ENCODE results near the gene BEX3.
A peak's percentile ranks its signal among the peaks of the same experiment; 100 is the strongest.
"Not testable (repeated sequence)": the region's sequence is repeated elsewhere in the genome, so short reads cannot be mapped to it uniquely, and the experiment has no call there.

The BEX3 gene

DNA sequence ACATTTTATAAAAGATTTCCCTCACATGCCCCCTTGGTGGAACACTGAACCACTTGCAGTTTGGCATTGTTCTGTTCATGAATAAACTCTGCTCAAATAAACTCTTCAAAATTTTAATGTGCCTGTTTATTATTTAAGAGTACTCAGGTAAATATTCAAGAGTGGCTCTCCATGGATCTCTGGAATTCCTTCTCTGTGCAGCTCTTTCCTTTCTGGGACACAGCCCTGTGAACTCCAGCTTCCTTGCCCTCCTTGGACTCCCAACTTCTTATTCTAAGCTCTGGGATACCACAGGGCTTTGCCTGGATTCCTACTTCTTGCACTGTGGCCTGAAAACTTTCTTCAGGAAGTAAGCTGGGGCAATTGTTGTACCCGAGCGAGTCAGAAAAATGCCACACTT lies 8.3 kb downstream of the BEX3 start:
- no peak for DNase-seq

DNA sequence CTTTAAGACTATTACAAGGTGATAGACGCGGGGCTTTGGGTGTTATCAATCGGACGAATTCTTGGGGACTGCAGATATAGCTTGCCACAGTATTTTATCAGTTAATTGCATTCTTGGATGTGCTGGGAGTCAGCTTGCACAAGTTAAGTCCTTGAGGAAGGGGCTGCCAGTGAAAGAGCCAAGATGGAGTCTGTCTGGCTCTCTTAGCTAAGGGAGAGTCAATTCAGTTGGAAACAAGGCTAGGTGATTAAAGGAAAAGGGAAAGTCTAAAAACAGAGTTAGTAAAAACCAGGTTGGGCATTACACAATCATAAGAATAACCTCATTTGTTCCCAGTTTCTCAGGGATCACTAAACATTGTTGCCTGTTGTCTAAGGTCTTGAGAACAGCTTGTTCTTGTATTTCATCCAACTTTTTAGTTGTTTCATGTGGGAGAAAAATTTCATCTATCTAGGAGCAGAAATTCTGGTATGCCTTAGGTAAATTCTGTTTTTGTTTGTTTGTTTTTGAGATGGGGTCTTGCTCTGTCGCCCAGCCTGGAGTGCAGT lies 9.0 kb downstream of the BEX3 start:
- not testable (repeated sequence) for DNase-seq

DNA sequence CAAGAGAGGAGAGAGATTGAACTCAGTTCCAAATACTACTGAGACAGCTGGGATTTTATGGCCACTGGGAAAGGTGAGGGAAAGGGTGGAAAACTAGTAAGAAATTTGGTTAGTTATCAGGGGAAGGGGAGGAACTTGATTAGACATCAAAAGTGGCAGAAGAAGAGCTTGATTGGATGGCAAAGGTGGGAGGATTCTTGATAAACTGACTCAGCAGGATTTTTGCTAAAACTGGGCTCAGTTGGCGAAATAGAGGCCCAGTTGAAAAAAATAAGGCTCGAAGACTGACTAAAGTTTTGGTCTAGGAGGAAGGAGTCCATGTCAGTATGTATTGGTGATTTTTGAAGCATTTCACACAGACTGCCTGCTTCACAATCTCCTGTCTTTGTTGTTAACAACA lies 10.0 kb downstream of the BEX3 start:
- no peak for DNase-seq

DNA sequence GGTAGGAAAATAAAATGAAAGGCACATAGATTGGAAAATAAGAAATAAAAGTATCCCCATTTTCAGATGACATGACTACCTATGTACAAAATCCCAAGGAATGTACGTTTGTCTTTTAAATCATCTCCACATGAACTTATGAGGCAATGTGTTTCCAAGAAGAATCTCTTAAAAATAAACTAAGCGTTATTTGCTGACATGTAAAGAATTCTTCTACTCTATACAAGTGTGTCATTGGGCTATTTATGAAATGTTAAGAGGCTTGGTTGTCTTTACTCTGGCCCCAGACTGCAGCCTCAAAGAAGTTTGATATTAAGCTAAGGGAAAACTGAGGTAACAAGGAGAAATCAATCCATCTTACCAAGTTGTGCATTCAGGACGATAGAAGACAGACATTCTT lies 17.1 kb downstream of the BEX3 start:
- no peak for DNase-seq

DNA sequence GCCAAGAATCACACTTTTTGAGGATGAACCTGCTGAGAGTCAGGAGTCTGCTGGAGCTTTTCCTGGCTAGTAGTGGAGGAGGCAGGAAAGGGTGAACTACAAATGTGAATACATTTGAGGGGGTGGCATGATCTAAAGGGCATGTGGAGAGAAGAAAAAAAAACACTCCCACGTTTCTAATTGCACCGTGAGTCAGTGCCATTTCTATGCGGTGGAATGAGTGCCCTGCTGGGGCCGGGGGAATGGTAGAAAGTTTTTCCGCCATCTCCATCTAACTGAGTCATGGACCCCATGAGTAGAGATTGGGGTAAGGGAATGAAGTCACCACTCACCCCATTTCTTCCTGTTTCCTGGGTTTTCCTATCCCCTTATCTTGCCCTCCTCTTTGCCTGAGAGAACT lies 19.8 kb downstream of the BEX3 start:
- DNase-seq, result no peak

DNA sequence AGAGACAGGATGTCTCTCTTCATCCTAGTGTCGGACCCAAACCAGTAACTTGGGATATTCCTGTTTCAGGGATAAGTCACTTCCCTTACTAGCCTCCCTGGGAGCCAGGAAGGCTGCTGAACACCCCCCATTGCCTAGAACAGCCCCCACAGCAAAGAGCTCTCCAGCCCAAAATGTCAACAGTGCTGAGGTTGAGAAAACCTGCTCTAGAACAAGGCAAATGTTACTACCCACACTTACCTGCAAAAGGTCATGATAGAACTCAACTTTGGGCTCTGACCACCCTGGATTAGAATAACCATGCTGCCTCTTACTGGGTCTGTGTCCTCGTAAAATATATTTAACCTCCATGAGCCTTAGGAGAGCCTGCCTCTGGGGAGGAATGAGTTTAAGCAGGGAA lies 20.3 kb downstream of the BEX3 start:
- no peak for DNase-seq

DNA sequence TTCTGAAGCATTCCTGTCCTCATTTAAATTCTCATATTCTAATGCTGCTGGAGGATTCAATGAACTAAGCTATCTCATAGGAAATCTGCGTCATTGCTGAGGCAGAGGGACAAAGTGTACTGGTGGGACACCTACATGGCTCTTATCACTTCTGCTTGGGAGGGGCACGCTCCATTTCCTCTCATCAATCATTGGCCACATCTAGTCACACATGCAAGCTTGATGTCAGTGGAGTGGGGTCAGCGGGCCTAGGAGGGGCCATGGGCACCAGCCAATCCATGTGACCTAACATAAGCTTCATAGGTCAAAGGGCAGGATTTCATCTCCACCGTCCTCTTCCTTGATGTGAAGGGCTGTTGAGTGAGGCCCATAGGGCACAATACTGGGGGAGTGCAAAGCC lies 21.4 kb downstream of the BEX3 start:
- no peak for DNase-seq

DNA sequence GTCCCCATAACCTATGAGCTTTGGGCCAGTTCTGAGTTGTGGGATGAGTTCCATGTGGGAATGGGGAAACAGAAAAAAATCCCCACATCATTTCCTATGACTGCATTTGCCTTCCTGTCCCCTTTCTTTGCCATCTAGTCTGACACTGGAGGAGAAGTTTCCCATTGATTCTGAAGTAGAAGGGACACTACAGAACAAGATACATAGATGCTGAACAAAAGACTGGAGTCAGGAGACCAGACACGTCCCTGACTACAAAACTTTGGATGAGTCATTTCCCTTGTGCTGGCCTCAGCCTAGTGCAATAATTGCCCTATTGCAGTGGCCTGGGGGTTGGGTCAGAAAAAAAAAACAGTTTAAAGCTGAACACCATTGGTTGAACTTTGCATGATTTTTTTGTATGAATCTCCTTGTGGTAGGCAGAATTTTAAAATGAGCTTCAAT lies 22.1 kb downstream of the BEX3 start:
- no peak for DNase-seq

DNA sequence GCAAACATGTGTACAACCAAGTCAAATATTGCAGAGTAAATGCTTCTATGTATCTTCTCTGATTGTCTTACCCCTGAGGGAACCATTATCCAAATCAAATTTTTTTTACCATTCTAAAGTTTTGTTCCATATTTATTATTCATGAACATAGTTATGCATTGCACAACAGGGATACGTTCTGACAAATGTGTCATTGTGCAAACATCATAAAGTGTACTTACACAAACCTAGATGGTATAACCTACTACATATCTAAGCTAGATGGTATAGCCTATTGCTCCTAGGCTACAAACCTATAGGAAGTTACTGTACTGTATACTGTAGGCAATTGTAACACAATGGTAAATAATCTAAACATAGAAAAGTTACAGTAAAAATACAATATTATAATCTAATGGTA lies 23.4 kb downstream of the BEX3 start:
- DNase-seq, result no peak

DNA sequence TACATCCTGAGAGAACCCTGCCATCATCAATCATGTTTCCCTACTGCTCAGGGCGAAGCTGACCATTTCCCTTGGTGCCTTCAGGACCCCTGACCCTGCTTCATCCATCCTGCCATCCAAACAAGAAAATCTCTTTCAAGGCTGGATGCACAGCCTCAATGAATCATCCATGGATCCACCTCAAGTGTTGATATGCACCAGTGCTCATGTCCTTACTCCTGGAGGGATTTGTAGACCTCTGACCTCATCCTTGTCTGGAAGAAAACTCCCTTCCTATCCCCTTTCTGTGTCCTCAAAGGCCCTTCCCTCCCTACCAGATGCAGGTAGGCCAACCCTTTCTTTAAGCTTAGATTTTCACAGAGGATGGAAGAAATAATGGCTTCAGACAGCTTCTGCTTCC lies 24.6 kb downstream of the BEX3 start:
- DNase-seq, result no peak

DNA sequence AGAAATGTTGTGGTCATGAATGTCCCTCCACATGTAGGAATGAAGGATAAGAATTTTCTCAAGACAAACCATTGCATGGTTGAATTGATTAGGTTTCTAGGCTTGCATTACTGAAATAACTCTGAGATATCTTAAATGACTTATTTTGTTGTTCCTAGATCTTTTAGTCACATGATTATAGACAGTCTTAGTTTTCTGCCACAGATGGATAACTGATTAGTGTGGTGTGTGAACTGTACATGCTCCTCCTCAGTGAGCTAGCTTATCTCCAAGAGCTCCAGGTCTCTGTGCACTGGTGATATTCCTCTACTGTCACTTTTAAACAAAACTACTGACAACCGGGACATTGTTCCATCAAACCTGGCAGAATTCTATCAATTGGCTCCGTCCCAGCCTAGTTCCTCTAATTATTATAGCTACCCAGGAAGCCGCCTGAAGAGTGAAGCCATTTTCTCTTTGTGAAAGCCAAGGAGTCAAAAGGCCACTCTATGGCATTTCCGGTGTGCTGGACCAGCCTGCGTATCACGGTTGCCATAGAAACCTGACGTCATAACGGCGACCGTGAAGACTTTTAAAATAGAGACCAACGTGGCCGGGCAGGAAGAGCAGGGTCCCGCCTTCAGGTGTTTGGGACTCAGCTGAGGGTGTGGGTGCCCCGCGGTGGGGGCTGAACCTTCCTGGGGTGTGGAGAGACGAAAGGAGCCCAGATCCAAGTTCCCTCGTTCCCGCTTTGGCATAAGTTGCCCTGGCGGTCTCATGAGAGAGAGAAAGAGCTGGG lies 28.1 kb downstream of the BEX3 start:
- DNase-seq, result peak; percentile 61

DNA sequence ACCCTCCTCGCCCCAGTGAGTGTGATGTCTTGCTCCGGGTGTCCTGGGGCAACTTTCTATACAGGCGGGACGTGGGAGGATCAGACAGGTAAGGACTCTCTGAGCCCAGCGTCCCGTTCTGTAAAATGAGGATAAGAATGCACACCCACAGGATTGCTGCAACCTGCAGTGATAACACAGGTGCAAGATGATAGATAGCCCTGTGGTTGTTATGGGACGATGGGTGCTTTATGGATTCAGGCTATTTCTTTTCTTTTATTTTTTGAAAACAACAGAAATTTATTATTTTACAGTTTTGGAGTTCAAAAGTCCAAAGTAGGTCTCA lies 28.6 kb downstream of the BEX3 start:
- no peak for DNase-seq

DNA sequence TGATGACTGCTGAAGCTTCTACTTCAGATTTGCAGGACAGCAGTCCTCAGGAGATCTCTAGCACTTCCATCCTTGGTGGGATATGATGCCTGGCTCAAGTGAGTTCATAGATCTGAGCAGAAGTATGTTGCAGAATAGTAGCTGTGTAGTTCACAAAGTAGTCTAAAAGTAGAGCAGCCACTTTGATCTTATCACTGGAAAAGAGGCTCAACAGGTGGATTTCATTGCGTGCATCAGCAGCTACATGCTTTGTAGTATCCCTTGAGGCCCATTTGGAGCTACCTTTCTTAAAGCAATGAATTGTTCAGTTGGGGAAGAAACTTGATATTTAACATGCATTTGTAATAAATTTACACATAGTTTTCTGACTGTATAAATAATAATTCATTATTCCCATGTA lies 29.9 kb downstream of the BEX3 start:
- DNase-seq, result no peak

DNA sequence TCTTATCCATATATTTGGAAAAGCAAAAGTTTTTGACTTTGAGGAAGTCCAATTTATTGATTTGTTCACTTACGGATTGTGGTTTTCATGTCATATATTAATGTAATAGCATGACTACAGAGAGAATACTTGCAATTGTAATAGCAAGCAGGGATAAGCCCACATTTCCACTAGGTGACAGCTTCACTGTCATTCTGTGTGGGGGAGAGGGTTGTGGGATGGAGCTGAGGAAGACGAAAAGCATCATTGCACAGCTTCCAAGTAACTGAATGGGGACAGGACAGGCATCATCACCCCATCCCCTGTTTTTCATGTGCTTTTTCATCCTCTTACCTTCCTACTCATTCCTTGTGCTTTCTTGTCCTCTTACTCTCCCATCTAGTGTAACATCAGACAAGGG lies 31.4 kb downstream of the BEX3 start:
- DNase-seq, result no peak

DNA sequence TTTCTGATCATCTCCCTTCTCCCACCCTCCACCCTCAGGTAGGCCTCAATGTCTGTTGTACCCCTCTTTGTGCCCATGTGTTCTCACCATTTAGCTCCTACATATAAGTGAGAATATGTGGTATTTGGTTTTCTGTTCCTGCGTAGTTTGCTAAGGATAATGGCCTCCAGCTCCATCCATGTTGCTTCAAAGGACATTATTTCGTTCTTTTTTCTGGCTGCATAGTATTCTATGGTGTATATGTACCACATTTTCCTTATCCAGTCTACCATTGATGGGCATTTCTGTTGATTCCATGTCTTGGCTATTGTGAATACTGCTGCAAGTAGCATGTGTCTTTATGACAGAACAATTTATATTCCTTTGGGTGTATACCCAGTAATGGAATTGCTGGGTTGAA lies 35.4 kb downstream of the BEX3 start:
- not testable (repeated sequence) for DNase-seq

DNA sequence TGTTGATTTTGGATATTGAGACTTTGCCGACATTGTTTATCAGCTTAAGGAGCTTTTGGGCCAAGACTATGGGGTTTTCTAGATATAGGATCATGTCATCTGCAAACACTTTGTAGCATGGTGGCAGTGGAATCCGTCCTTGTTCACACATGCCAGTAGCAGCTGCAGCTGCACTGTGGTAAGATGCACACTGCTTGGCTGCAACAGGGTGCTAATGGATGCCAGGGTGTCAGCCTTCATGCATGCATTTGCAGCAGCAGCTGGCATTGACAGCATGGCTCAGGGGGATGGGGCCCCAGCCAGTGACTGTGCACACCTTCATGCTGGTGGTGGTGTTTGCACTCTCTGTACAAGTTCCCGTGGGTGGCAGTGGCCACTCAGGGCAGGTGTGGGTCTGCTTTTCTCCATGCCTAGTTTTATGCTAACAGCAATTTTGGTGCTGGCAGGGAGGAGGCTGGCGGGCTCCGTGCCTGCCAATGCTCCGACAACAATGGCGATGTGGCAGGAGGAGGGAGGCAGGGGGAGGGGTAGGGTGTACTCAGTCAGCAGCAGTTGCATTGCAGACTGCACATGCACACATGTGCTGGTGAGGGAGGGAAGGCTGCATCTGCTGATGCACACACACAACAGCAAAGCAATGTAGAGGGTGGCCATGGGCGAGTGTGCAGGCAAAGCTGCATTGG lies 37.5 kb downstream of the BEX3 start:
- no peak for DNase-seq

DNA sequence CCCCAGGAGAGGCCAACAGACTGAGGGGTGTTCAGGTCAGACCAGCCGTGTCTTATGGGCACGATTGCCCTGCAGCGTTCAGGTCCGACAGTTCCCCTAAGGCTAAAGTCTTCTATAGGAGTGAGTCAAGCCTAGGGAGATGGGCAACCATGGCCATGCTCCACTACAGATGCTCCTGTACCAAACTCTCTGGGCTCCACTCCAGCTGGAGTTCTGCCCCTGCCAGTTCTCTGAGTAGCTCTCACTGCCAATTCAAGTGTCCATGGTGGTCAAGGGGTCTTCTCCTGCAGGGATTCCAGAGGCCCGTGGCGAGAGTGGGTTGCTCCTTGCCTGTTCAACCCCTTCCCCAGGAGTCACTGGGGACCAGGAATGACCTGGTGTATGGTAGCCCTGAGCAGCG lies 38.2 kb downstream of the BEX3 start:
- DNase-seq, result no peak

DNA sequence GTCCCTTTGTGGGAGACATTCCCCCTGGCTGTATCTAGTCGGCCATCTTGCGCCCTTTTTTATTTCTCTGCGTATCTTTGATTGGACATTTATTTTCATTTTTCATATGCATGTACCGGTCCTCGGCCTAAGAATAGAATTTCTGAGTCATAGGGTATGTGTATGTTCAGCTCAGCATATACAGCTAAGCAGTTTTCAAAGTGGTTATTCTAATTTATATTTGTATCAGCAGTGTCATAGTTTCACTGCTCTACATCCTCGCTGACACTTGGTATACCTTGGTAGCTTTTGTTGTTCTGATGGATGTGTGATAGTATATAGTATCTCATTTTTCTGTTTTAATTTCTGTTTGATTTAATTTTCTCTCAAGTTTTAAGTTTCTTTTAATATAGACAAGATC lies 38.7 kb downstream of the BEX3 start:
- DNase-seq, result no peak

DNA sequence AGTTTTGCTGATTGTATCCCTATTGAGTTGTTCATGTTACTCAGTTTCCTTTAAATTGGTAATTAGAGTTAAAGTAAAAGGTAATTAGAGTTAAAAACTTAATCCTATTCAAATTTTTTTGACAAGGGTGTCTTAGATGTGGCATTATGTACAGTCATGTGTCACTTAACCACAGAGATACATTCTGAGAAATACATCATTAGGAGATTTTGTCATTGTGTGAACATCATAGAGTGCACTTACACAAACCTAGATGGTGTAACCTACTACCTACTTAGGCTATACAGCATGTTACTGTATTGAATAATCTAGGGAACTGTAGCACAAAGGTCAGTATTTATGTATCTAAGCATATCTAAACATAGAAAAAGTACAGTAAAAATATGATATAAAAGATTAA lies 39.2 kb downstream of the BEX3 start:
- DNase-seq, result no peak

DNA sequence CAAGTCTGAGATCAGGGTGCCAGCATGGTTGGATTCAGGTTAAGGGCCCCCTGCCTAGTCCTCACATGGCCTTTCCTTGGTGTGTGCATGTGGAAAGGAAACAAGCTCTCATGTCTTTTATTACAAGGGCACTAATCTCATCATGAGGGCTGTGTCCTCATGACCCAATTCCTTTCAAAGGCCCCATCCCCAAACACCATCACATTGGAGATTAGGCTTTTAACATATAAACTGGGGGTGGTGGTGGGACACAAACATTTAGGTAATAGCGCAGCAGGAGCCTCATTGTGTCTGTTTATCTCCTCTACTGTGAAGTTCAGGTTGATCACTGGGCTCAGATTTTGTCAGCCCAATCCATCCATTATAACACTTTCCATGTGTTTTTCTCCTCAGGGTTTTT lies 41.0 kb downstream of the BEX3 start:
- no peak for DNase-seq

DNA sequence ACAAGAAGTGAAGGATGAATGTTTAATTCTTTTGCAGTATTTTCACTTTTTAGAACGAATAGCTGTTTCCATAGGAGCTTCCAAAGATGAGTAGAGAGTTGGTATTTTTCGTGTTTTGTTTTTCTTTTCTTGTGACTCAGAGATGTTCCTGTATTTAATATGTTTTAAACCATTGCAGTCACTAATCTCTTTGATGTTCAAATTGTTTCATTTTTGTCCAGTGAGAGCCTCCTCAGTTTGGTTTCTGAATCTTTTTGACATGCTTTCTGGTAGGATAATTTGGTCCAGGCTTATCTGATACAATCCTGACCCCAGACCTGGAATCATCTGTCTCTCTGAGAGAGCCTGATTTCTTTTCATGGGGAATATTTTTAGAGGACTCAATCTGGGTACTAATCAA lies 41.6 kb downstream of the BEX3 start:
- no peak for DNase-seq

DNA sequence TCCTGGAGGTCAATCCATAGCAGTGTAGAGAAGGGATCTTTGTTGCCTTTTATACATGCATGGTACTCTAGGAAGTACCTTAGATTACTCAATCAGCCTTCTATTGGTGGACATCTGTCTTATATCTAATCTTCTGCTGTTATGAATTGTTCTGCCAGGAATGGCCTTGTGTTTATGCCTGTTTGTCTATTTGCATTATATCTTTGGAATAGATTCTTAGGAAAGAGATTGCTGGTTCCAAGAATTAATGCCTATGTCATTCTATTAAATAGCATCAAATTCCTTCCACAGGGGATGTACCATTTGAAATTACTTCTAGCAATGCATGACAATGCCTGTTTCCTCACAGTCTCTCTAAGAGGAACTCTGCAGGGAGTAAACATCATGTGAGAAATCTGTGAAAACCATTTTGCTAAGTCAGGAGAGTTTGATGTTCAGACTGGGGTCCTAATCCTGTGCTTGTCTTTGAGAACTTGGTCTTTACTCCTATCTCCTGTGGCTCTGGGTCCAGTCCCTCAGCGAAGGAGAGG lies 42.5 kb downstream of the BEX3 start:
- DNase-seq, result no peak

DNA sequence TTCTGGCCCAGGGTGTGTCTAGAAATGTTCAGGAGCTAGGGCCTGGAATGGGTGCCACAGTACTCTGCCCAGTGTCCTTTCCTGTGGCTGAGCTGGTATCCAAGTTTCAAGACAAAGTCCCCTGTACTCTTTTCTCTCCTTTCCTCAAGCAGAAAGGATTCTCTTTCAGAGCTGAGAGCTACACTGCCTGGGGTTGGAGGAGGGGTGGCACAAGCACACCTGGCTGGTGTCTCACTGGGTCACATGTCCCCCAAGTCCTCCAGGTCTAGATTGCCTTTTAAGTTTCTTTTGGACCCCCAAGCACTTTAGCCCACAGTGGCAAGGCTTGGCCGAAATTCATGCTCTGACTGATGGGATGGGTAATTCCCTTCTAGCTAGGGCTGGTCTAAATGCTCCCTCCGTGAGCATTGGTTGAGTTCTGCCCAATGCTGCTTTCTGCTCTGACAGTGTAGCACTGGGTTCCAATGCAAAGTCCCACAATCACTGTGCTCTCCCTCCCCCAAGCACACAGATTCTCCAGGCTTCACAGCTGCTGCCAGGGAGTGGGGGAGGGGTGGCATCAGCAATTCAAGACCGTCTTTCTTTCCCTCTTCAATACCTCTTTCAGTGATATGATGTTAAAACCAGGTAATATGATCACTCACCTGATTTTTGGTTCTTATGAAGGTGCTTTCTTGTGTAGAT lies 47.8 kb downstream of the BEX3 start:
- no peak for DNase-seq

All from activated CD8-positive, alpha-beta memory T cell treated with anti-CD3 and anti-CD28 coated beads for 24 hours (primary cell).